Hematopoietic multipotent progenitor cell treated with erythropoietin and hydrocortisone succinate and interleukin-3 and kit ligand, for 4 days (in vitro differentiated cells): ENCODE data around the gene DNMT1.

Experiments
- DNase-seq: peaks from one replicate; pipeline ENCODE4 v3.0.0-alpha.2; 2015

Gene DNMT1

GRCh38 chr19:10138879-10139795 lies 55.6 kb downstream of the DNMT1 start:
- no peak for DNase-seq

GRCh38 chr19:10137751-10138682 lies 56.7 kb downstream of the DNMT1 start:
- DNase-seq, result peak; percentile 19

- no peak for DNase-seq
Observed at GRCh38 chr19:10136936-10137335, 57.8 kb downstream of the DNMT1 start.

- DNase-seq, result no peak
Observed at GRCh38 chr19:10135551-10136334, 59.0 kb downstream of the DNMT1 start.

- DNase-seq, result no peak
Observed at GRCh38 chr19:10134040-10134439, 60.7 kb downstream of the DNMT1 start.

- no peak for DNase-seq
Observed at GRCh38 chr19:10133596-10133995, 61.2 kb downstream of the DNMT1 start.

GRCh38 chr19:10132905-10133304 lies 61.8 kb downstream of the DNMT1 start:
- DNase-seq, result no peak

- peak; percentile 78 for DNase-seq
Observed at GRCh38 chr19:10126213-10126639, 68.5 kb downstream of the DNMT1 start.

GRCh38 chr19:10124429-10124828 lies 70.3 kb downstream of the DNMT1 start:
- DNase-seq, result no peak

- DNase-seq, result no peak
Observed at GRCh38 chr19:10122045-10122444, 72.7 kb downstream of the DNMT1 start.

- DNase-seq, result no peak
Observed at GRCh38 chr19:10120538-10121189, 74.1 kb downstream of the DNMT1 start.

GRCh38 chr19:10118960-10119359 lies 75.8 kb downstream of the DNMT1 start:
- peak; percentile 29 for DNase-seq

- DNase-seq, result no peak
Observed at GRCh38 chr19:10116866-10117616, 77.7 kb downstream of the DNMT1 start.

GRCh38 chr19:10116085-10116865 lies 78.5 kb downstream of the DNMT1 start:
- DNase-seq, result peak; percentile 20

GRCh38 chr19:10115392-10116084 lies 79.2 kb downstream of the DNMT1 start:
- DNase-seq, result peak; percentile 28

- peak; percentile 49 for DNase-seq
Observed at GRCh38 chr19:10114651-10115391, 79.9 kb downstream of the DNMT1 start.

GRCh38 chr19:10113964-10114650 lies 80.6 kb downstream of the DNMT1 start:
- DNase-seq, result peak; percentile 50

GRCh38 chr19:10113592-10113963 lies 81.2 kb downstream of the DNMT1 start:
- DNase-seq, result peak; percentile 39
